Ramos (cell line): ENCODE measurements around the gene ABHD17C.
"Not testable (repeated sequence)": the region's sequence is repeated elsewhere in the genome, so short reads cannot be mapped to it uniquely, and the experiment has no call there.

Experiments
- in situ Hi-C: fragments of 300-500 bp; cut with MboI; formaldehyde crosslinking; loops from one replicate; pipeline ENCODE4 v1.14.3; 2022; ENCODE audit warnings: low sequenced_read_pairs; ENCODE audit not compliant: unreplicated experiment

The ABHD17C gene

DNA sequence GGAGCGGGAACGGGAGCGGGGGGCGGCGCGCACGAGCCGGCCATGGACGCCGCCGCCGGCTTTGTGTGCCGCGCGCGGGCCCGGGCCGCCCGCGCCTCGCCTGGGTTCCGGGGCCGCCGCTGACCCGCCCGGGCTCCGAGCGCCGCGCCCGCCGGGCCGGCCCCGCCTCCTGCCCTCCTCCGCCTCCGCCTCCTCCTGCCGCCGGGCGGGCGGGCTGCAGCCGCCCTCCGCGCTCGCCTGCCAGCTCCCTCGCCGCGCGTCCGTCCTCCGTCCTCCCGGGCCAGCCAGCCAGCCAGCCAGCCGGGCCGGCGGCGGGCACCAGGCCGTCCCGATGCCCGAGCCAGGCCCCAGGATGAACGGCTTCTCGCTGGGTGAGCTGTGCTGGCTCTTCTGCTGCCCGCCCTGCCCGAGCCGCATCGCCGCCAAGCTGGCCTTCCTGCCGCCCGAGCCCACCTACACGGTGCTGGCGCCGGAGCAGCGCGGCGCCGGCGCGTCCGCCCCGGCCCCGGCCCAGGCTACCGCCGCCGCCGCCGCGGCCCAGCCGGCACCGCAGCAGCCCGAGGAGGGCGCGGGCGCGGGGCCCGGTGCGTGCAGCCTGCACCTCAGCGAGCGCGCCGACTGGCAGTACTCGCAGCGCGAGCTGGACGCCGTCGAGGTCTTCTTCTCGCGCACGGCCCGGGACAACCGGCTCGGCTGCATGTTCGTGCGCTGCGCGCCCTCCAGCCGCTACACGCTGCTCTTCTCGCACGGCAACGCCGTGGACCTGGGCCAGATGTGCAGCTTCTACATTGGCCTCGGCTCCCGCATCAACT is at the start of gene ABHD17C:
Gene ABHD17C (plus strand): TSS at position 212 of the 812 bp plus-strand sequence. CDS start 120 bp downstream, at position 332.
- in situ Hi-C loops, result no loop called here

DNA sequence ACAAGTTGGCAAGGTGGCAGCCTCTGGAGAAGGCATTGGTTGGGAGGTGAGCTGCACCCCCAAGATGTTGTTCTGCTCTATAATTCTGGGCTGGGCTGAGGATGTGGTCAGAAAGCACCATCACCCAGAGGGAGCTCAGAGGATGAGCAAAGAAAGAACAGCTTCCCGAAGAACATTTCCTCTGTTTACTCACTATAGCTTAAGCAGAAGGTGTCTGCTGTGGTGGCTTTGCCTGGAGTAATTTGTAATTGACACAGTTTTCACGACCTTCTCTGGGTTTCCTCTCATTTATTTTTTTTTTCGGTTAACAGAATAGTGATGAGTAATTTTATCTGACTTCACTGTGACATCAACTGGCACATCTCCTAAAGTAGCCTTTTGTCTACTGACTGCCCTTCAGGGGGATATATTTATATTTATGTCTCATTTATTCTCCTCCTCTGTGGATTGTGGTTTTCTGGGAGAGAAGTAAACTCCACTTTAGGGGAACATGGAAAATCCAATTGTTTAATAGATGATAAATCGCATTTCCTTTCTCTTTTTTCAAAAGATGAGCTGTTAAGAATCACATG is 49.5 kb upstream of the ABHD17C start:
- in situ Hi-C loops, result no loop called here

DNA sequence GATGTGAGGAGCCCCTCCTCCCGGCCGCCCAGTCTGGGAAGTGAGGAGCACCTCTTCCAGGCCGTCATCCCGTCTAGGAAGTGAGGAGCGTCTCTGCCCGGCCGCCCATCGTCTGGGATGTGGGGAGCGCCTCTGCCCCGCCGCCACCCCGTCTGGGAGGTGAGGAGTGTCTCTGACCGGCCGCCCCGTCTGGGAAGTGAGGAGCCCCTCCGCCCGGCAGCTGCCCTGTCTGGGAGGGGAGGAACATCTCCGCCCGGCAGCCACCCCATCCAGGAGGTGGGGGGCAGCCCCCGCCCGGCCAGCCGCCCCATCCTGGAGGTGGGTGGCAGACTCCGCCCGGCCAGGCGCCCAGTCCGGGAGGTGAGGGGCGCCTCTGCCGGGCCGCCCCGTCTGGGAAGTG is 47.7 kb upstream of the ABHD17C start:
- in situ Hi-C loops, result not testable (repeated sequence)

DNA sequence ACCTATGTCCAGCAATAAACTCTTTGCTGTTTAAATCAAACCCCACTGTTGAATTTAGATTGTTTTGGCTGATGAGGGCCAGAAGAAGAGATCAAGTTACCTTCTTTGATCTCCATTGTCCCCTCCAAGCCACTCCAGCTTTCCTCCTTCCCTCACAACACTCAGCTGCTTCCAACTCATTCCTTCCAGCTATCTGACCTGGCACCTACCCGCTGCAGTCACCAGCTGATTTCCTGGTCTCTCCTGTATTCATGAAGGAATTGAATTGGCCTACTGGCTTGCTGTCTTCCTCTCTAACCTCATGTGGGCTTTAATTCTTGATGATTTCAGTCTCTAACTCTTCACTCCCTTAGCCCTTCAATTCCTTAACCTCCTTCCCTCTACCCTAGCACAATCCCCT is 40.8 kb upstream of the ABHD17C start:
- in situ Hi-C loops, result no loop called here

DNA sequence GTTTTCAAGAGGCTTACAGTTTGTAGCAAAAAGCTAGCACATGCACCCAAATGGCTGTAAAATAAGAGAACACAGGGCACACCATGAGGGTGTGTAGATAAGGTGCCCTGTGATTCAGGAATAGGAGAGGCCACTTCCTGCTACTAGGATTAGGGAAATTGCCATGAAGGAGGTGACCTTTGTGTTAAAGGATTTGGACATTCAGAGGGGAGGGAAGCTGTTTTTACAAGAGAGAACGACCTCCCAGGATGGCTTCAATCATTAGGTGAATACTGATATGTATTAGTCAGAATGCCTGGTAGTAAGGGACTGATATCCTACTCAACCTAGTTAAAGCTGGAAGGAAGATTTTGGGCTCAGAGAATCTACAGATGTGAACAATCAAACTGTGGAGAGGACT is 35.7 kb upstream of the ABHD17C start:
- in situ Hi-C loops, result no loop called here

GRCh38 chr15:80660119-80660518 is 35.0 kb upstream of the ABHD17C start:
- in situ Hi-C loops, result no loop called here

DNA sequence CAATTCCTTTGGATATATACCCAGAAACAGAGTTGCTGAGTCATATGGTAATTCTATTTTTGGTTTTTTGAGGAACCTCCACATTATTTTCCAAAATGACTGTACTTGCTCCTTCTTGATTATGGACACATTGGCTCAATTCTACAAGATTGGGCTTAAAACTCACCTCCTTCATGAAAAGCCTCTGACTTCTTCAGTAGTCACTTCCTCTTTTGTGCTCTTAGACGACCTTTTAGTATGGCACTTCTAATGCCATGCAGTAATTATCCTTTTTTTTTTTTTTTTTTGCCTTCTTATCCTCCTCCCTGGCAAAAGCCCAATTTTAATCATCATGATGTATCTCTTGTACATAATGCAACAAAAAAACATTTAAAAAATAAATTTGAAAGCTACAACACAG is 33.0 kb upstream of the ABHD17C start:
- in situ Hi-C loops, result no loop called here

GRCh38 chr15:80662757-80663553 is 32.2 kb upstream of the ABHD17C start:
- in situ Hi-C loops, result no loop called here

- in situ Hi-C loops, result no loop called here
Measured at GRCh38 chr15:80665151-80665550, 30.0 kb upstream of the ABHD17C start.

- in situ Hi-C loops, result no loop called here
Measured at GRCh38 chr15:80667936-80668335, 27.2 kb upstream of the ABHD17C start.

DNA sequence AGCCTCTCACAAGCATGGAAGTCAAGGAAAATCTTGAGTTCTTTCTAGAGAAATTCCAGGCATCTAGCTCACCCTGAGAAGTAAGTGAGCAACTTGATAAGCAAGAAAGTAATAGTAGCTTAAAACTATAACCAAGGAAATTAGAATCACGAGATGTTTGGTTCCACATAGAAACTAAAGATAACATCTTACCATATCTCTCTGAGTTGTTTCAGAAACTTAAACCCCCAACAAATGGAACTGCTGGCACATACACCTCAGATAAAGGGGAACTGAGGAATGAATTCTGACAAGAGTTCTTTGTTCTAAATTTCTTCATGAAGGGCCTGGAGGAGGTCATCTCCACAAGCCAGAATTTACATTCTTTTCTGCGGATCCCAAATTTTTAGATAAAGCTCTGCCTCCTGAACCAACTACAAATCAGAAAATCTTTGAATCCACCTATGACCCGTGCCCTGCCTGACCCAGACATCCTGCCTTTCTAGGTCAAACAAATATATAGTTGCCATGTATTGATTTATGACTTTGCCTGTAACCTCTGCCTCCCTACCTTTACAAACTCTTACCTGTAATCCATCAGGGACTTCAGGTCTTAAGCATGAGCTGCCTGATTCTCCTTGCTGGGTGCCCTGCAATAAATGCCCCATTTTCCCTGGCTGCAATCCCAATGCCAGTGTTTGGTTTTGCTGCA is 26.4 kb upstream of the ABHD17C start:
- in situ Hi-C loops, result no loop called here

- in situ Hi-C loops, result no loop called here
Measured at GRCh38 chr15:80669663-80670273, 25.3 kb upstream of the ABHD17C start.

DNA sequence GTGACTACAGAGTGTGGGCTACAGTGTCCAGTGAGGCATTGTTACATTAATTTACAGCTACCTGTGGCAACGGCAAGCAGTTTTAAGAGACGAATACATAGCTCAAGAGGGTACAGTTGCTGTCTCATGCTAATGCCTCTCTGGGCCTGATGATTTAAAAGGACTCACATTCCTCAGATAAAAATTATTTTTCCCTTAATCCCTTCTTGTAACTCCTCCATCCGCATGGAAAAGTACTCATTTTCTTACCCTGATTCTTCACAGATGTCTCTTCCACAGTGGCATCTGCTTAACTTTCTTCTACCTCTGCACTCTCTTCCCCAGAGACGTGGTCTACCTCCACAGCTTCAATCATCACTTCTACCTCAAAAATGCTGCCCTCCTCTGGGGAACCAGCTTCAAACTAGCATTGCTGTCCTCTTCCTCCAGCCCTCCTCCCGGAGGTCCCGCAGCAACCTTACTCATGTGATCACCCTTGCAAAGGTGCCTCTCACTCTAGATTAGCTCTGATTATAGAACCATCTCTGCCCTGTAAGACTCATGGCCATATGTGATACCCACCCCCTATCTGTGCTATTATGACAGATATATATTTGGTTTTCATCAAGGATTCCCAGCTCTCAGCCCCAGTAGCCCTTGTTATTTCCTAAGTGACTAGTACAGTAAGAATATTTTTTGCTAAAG is 21.4 kb upstream of the ABHD17C start:
- in situ Hi-C loops, result no loop called here

DNA sequence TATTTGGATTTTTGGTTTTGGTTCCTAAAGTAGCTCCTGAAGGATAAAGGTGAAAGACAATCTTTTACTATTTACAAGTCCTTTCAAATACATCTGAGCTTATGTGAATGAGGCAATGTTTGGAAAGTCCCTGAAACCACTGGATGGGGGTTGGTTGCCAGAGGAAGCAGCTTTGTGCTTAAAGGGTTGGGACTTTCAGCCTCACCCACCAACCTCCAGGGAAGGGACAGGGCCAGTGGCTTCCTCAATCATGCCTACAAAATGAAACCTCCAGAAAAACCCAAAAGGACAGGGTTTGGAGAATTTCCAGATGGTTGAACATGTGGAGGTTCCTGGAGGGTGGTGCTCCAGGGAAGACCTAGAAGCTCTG is 20.9 kb upstream of the ABHD17C start:
- in situ Hi-C loops, result no loop called here

- in situ Hi-C loops, result no loop called here
Measured at GRCh38 chr15:80677041-80677440, 18.1 kb upstream of the ABHD17C start.

DNA sequence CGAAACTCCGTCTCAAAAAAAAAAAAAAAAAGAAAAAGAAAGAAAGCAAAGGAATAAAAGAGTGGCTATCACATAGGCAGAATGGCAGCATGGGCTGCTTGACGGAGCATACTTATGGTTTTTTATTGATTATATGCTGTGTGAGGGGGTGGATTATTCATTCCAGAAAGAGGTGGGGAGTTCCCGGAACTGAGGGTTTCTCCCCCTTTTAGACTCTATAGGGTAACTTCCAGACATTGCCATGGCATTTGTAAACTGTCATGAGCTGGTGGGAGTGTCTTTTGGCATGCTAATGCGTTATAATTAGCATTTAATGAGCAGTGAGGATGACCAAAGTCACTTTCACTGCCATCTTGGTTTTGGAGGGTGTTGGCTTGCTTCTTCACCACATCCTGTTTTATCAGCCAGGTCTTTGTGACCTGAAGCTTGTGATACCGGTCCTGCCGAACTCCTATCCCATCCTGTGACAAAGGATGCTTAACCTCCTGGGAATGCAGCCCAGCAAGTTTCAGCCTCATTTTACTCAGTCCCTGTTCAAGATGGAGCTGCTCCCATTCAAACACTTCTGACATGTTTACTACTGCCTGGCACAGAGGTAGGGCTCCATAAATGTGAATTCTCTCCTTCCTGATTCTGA is 15.8 kb upstream of the ABHD17C start:
- in situ Hi-C loops, result no loop called here

DNA sequence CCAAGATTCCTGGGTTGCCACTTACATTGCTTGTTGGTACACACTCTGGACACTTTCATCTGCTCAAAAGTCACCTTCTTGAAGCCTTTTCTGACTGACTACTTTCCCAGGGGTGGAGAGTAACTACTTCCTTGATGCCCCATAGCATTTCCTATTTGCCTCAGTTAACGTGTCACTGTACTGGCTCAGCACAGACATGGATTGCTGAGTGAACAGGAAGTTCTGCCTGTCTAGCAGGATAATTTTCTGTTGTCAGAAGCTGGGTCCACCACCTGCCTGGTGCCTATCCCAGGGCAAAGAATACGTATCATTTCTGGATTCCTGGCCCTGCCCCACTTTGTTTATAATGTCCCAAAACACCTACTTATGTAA is 15.3 kb upstream of the ABHD17C start:
- in situ Hi-C loops, result no loop called here

- in situ Hi-C loops, result no loop called here
Measured at GRCh38 chr15:80682201-80682600, 12.9 kb upstream of the ABHD17C start.

- in situ Hi-C loops, result no loop called here
Measured at GRCh38 chr15:80684697-80685096, 10.4 kb upstream of the ABHD17C start.
